ENCODE data around the gene IL1RN. TPM values are rescaled to one million over a fixed set of nuclear protein-coding genes. Genes with fewer than 3 reads are reported as not detected.

Gene IL1RN
- total and polyA plus RNA-seq, 2 of the 4 experiments (the other 2 are of a cell fraction): not detected

DNA sequence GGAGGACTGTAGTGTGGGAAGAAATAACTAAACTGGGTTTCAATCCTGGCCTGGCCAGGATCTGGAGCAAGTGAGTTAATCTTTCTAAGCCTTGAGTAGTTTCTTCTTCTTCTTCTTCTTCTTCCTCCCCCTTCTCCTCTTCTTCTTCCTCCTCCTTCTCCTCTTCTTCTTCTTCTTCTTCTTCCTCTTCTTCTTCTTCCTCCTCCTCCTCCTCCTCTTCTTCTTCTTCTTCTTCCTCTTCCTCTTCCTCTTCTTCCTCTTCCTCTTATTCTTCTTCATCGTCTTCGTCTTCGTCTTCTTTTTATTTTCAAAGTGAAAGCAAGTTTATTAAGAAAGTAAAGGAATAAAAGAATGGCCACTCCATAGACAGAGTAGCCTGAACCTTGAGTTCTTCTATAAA is 6.5 kb upstream of the IL1RN start:
- in situ Hi-C loops (cut with MboI; ENCODE audit: low sequenced_read_pairs) (no loop called here), dilution Hi-C loops (cut with HindIII; ENCODE audit: low sequenced_read_pairs, unreplicated experiment) (no loop called here), intact Hi-C loops (cut with micrococcal nuclease) (no loop called here)
- Histone ChIP-seq H3K4me2 (ENCODE audit: low read depth, low read length) (no peak overlapping the region), H3K79me1 (ENCODE audit: low read depth in 1 of 2, low read length in 2 of 2) (no peaks in the 10 kb centered on the region), H3K27me3 (ENCODE audit: control insufficient read depth, insufficient read depth, low read length) (peaks cover 10% of the 10 kb centered on the region), H4K5ac (ENCODE audit: low read depth, low read length) (no peak overlapping the region), H3K4ac (ENCODE audit: low read depth, low read length) (no peak overlapping the region), H2BK15ac (ENCODE audit: low read depth, low read length) (no peak overlapping the region), H2AK9ac (replicated peaks; ENCODE audit: low read depth, low read length, poor library complexity) (no peak overlapping the region), H2AK5ac (ENCODE audit: low read depth, low read length) (no peak overlapping the region), H4K8ac (ENCODE audit: low read depth in 2 of 2, low read length in 2 of 2) (no peak overlapping the region), H3K9ac (ENCODE audit: low read depth, low read length) (no peak overlapping the region), H3K9me3 (ENCODE audit: control insufficient read depth, insufficient read depth, low read length) (no peaks in the 10 kb centered on the region), H3K9me1 (ENCODE audit: insufficient read depth, low read length) (no peaks in the 10 kb centered on the region), H3K4me1 (ENCODE audit: control insufficient read depth, insufficient read depth, low read length) (no peaks in the 10 kb centered on the region), H3K23ac (ENCODE audit: low read depth, low read length) (no peak overlapping the region), H2AFZ (replicated peaks; ENCODE audit: low read length, poor library complexity) (no peak overlapping the region), H4K91ac (ENCODE audit: insufficient read depth, low read depth, low read length) (no peak overlapping the region), H2BK5ac (ENCODE audit: low read depth, low read length, poor library complexity, severe bottlenecking) (no peak overlapping the region), H2BK120ac (ENCODE audit: low read depth, low read length) (no peak overlapping the region), H3K27ac (ENCODE audit: insufficient read depth, low read length) (no peak overlapping the region), H3K56ac (ENCODE audit: extremely low read depth, insufficient read depth, low read length) (no peak overlapping the region), H3K4me3 (ENCODE audit: insufficient read depth, low read depth, low read length) (no peak overlapping the region), H3K18ac (ENCODE audit: low read depth, low read length) (no peak overlapping the region), H3K14ac (replicated peaks; ENCODE audit: low read depth, low read length) (no peak overlapping the region), H2BK20ac (ENCODE audit: low read depth, low read length) (no peak overlapping the region), H4K20me1 (ENCODE audit: insufficient read depth, low read length) (no peaks in the 10 kb centered on the region), H3K36me3 (ENCODE audit: control insufficient read depth, insufficient read depth, low read length) (no peaks in the 10 kb centered on the region)
- no peak for ATAC-seq (ENCODE audit: low read depth)
- no peak for DNase-seq
- BruUV-seq (replicated peaks): no TSS peak
- ChIA-PET CTCF (no interaction called here), POLR2A (ENCODE audit: unreplicated experiment) (no interaction called here)
- no peak for TF ChIP-seq MAZ (IDR thresholded peaks at IDR 0.05; ENCODE audit: borderline replicate concordance, low read depth, low read length)
- no peak for TF ChIP-seq BHLHE40 (IDR thresholded peaks at IDR 0.05; ENCODE audit: low read depth, low read length)
- TF ChIP-seq, protein P1, sequence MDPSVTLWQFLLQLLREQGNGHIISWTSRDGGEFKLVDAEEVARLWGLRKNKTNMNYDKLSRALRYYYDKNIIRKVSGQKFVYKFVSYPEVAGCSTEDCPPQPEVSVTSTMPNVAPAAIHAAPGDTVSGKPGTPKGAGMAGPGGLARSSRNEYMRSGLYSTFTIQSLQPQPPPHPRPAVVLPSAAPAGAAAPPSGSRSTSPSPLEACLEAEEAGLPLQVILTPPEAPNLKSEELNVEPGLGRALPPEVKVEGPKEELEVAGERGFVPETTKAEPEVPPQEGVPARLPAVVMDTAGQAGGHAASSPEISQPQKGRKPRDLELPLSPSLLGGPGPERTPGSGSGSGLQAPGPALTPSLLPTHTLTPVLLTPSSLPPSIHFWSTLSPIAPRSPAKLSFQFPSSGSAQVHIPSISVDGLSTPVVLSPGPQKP (IDR thresholded peaks at IDR 0.05; ENCODE audit: borderline replicate concordance, low read depth, low read length): no peak
- no peak for TF ChIP-seq FOS (IDR thresholded peaks at IDR 0.05; ENCODE audit: low read depth, low read length)
- TF ChIP-seq, protein P2, sequence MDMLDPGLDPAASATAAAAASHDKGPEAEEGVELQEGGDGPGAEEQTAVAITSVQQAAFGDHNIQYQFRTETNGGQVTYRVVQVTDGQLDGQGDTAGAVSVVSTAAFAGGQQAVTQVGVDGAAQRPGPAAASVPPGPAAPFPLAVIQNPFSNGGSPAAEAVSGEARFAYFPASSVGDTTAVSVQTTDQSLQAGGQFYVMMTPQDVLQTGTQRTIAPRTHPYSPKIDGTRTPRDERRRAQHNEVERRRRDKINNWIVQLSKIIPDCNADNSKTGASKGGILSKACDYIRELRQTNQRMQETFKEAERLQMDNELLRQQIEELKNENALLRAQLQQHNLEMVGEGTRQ (IDR thresholded peaks at IDR 0.05; ENCODE audit: low read depth, low read length): no peak
- TF ChIP-seq POLR2A (IDR thresholded peaks at IDR 0.05; ENCODE audit: low read depth, low read length): no peak
- TF ChIP-seq CEBPB (IDR thresholded peaks at IDR 0.05; ENCODE audit: low read depth, low read length): no peak
- TF ChIP-seq RFX5 (IDR thresholded peaks at IDR 0.05; ENCODE audit: low read depth, low read length): no peak
- no peak for TF ChIP-seq RAD21 (IDR thresholded peaks at IDR 0.05; ENCODE audit: low read length)
- no peak for TF ChIP-seq NFE2L2 (IDR thresholded peaks at IDR 0.05; ENCODE audit: low read depth, low read length)
- TF ChIP-seq RCOR1 (IDR thresholded peaks at IDR 0.05; ENCODE audit: insufficient replicate concordance, low read length): no peak
- 80% methylated on average over 1 of the region's 3 CpGs; no CpG with 5 or more reads in 1 of the 2 experiments for WGBS, 2 experiments (ENCODE audit: extremely low coverage in 2 of 2, insufficient read length in 1 of 2)

All from IMR-90 (cell line).